PC-9 (cell line): ENCODE data around the gene PMM2.
"Not testable (repeated sequence)": the region's sequence is repeated elsewhere in the genome, so short reads cannot be mapped to it uniquely, and the experiment has no call there.

Experiments used
- EZH2 ChIP-seq: fragments of 200-600 bp; sonication (generic); IDR thresholded peaks from 2 replicates; pipeline ENCODE4 v1.8.0; 2017; ENCODE audit warnings: antibody characterized with exemption, low read depth
- TF ChIP-seq, protein P1 (sequence below): fragments of 200-600 bp; sonication (generic); conservative IDR thresholded peaks from 2 replicates; pipeline ENCODE4 v1.6.1; 2017; ENCODE audit warnings: mixed run types, antibody characterized with exemption, mild to moderate bottlenecking, moderate library complexity

- TF ChIP-seq, protein P1, sequence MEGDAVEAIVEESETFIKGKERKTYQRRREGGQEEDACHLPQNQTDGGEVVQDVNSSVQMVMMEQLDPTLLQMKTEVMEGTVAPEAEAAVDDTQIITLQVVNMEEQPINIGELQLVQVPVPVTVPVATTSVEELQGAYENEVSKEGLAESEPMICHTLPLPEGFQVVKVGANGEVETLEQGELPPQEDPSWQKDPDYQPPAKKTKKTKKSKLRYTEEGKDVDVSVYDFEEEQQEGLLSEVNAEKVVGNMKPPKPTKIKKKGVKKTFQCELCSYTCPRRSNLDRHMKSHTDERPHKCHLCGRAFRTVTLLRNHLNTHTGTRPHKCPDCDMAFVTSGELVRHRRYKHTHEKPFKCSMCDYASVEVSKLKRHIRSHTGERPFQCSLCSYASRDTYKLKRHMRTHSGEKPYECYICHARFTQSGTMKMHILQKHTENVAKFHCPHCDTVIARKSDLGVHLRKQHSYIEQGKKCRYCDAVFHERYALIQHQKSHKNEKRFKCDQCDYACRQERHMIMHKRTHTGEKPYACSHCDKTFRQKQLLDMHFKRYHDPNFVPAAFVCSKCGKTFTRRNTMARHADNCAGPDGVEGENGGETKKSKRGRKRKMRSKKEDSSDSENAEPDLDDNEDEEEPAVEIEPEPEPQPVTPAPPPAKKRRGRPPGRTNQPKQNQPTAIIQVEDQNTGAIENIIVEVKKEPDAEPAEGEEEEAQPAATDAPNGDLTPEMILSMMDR = not testable (repeated sequence)
- TF ChIP-seq EZH2 = not testable (repeated sequence)
These were observed 40.0 kb downstream of the PMM2 start for GRCh38 chr16:8837594-8837993.
